Natural killer cell (primary cell): ENCODE results near the gene SRRD. TPM values are rescaled to one million over a fixed set of nuclear protein-coding genes. Genes with fewer than 3 reads are reported as not detected.

Experiments used
- ATAC-seq, 3 donors: fragments of 150-1000 bp in 2 of 3; fragments of 200-7000 bp in 1 of 3; cut with Tn5 transposase; 1 replicate in 1 of 3; 2 replicates in 2 of 3; pipeline ENCODE4 v1.10.0; 2021; ENCODE audit warnings: mild to moderate bottlenecking in 2 of 3, moderate library complexity in 2 of 3
- DNase-seq, 2 donors: peaks; one replicate each; pipeline versions ENCODE4 v3.0.0 to v3.0.0-alpha.2; 2013 to 2021; ENCODE audit warnings: mixed read lengths in 1 of 2
- H3K27ac ChIP-seq: one replicate; pipeline ENCODE4 v1.5.1; 2013; ENCODE audit warnings: mild to moderate bottlenecking, low read length
- H3K27me3 ChIP-seq: one replicate; pipeline ENCODE4 v1.6.1; 2013; ENCODE audit warnings: low read length; ENCODE audit not compliant: control insufficient read depth, insufficient read depth
- H3K36me3 ChIP-seq: one replicate; pipeline ENCODE4 v1.6.1; 2013; ENCODE audit warnings: low read length; ENCODE audit not compliant: control insufficient read depth, insufficient read depth
- H3K4me1 ChIP-seq: one replicate; pipeline ENCODE4 v1.6.1; 2013; ENCODE audit warnings: low read length; ENCODE audit not compliant: control insufficient read depth, insufficient read depth
- H3K4me3 ChIP-seq: one replicate; pipeline ENCODE4 v1.5.1; 2013; ENCODE audit warnings: low read length
- H3K9me3 ChIP-seq: one replicate; pipeline ENCODE4 v1.6.1; 2013; ENCODE audit warnings: low read length; ENCODE audit not compliant: control insufficient read depth, insufficient read depth
- H3K27ac Mint-ChIP-seq, 2 donors: one replicate each; pipeline ENCODE4 v1.8.0; 2022; ENCODE audit warnings: mild to moderate bottlenecking in 2 of 2, mixed read lengths in 2 of 2, moderate library complexity in 1 of 2
- H3K27me3 Mint-ChIP-seq, 2 donors: one replicate each; pipeline ENCODE4 v1.8.0; 2022; ENCODE audit warnings: low read depth in 2 of 2, mixed read lengths in 2 of 2
- H3K36me3 Mint-ChIP-seq: one replicate; pipeline ENCODE4 v1.8.0; 2022; ENCODE audit warnings: mixed read lengths
- H3K4me1 Mint-ChIP-seq, 2 donors: one replicate each; pipeline ENCODE4 v1.8.0; 2022; ENCODE audit warnings: mixed read lengths in 2 of 2
- H3K4me3 Mint-ChIP-seq: one replicate; pipeline ENCODE4 v1.8.0; 2022; ENCODE audit warnings: mild to moderate bottlenecking, moderate library complexity, mixed read lengths
- H3K9me3 Mint-ChIP-seq, 2 donors: one replicate each; pipeline ENCODE4 v1.8.0; 2022; ENCODE audit warnings: mixed read lengths in 2 of 2
- CTCF ChIP-seq: fragments of 200-600 bp; IDR thresholded peaks from one replicate; pipeline ENCODE4 v1.8.0; 2022; ENCODE audit warnings: antibody characterized with exemption
- WGBS: methylation state at CpG from one replicate; pipeline ENCODE4 v1.1.7; 2013; ENCODE audit warnings: missing lambda C conversion rate; ENCODE audit not compliant: insufficient coverage; 5-methylcytosine and 5-hydroxymethylcytosine counted together
- intact Hi-C: fragments of 100-400 bp; cut with micrococcal nuclease; formaldehyde crosslinking; loops from one replicate; pipeline ENCODE4 v1.14.2; 2022
- total RNA-seq, 4 donors: library from RNA; stranded (reverse); fragments of 120-200 nt in 1 of 4; gene quantifications; one replicate each; pipeline versions ENCODE4 v1.2.3 to v1.2.4, GENCODE V29; 2013 to 2022

SRRD gene
- total RNA-seq, 3 donors from 2014 or later (not counting 1 experiment from before 2014, with no cell fraction given), result 18.8 to 21.5 (median 21.4) TPM

DNA sequence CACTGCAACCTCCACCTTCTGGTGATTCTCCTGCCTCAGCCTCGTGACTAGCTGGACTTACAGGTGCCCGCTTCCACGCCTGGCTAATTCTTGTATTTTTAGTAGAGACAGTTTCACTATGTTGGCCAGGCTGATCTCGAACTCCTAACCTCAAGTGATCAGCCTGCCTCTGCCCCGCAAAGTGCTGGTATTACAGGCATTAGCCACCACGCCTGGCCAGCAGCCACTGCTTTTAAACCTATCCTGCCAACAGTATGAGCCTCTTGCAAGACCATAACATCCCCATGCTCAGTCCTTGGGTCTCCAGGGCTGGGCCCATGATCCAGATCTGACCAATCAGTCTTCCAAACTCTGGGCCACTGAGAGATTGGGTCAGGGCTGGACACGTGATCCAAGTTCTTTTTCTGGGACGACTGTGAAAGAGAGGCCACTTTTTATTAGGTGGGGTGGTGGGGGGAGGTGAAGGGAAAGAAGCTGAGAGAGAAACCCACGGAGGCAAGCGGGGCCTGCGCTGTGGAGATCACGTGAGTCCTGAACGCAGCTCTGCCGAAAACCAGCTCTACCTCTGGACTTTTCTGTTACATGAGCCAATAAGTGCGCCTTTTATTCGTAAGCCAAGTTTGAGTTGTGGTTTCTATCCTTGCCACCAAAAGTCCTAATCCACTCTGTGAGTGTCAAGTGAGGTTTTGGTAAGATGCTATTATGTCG is 36.7 kb upstream of the SRRD start:
- Histone ChIP-seq H3K27ac (no peak overlapping the region), H3K9me3 (no peaks in the 10 kb centered on the region), H3K4me3 (no peak overlapping the region), H3K4me1 (no peaks in the 10 kb centered on the region), H3K27me3 (no peaks in the 10 kb centered on the region), H3K36me3 (peaks cover 5% of the 10 kb centered on the region)
- TF ChIP-seq CTCF, result no peak
- Mint-ChIP-seq H3K27me3 (no peaks in the 10 kb centered on the region), H3K4me3 (no peak overlapping the region), H3K27ac (no peak overlapping the region), H3K9me3 (no peaks in the 10 kb centered on the region), H3K36me3 (no peaks in the 10 kb centered on the region), H3K4me1 (no peaks in the 10 kb centered on the region)
- DNase-seq (no peak), ATAC-seq (no peak)
- WGBS, result 95% methylated on average over 17 of the region's 17 CpGs
- intact Hi-C loops, result no loop called here

- H3K4me1 ChIP-seq, result no peaks in the 10 kb centered on the region
- peaks cover 9% of the 10 kb centered on the region for H3K36me3 ChIP-seq
- no peaks in the 10 kb centered on the region for H3K9me3 ChIP-seq
- Mint-ChIP-seq H3K36me3 (no peaks in the 10 kb centered on the region), H3K4me1 (no peaks in the 10 kb centered on the region), H3K27ac (no peak overlapping the region), H3K4me3 (no peak overlapping the region), H3K9me3 (no peaks in the 10 kb centered on the region), H3K27me3 (no peaks in the 10 kb centered on the region)
- no peaks in the 10 kb centered on the region for H3K27me3 ChIP-seq
- no peak for TF ChIP-seq CTCF
- no peak overlapping the region for H3K4me3 ChIP-seq
- no peak overlapping the region for H3K27ac ChIP-seq
- ATAC-seq (no peak), DNase-seq (no peak)
- intact Hi-C loops, result no loop called here
- 87% methylated on average over 15 of the region's 15 CpGs for WGBS
Measured at GRCh38 chr22:26447584-26448329, 35.9 kb upstream of the SRRD start.

- Mint-ChIP-seq H3K9me3 (no peaks in the 10 kb centered on the region), H3K4me1 (no peaks in the 10 kb centered on the region), H3K4me3 (no peak overlapping the region), H3K27me3 (no peaks in the 10 kb centered on the region), H3K27ac (no peak overlapping the region), H3K36me3 (no peaks in the 10 kb centered on the region)
- ATAC-seq (no peak), DNase-seq (no peak)
- H3K36me3 ChIP-seq, result peaks cover 15% of the 10 kb centered on the region
- no peaks in the 10 kb centered on the region for H3K9me3 ChIP-seq
- intact Hi-C loops, result no loop called here
- no peak overlapping the region for H3K27ac ChIP-seq
- 68% methylated on average over 4 of the region's 5 CpGs for WGBS
- TF ChIP-seq CTCF, result no peak
- no peaks in the 10 kb centered on the region for H3K4me1 ChIP-seq
- no peaks in the 10 kb centered on the region for H3K27me3 ChIP-seq
- no peak overlapping the region for H3K4me3 ChIP-seq
Measured at GRCh38 chr22:26448334-26448733, 35.3 kb upstream of the SRRD start.
